Activated T-cell treated with anti-CD3 and anti-CD28 coated beads, Interleukin-2, amount 50 U/mL, for 24 hours (primary cell): ENCODE measurements around the gene LRRC8D.

Source experiments
- DNase-seq: peaks from one replicate; pipeline ENCODE4 v3.0.0-alpha.2; 2020
- H3K27ac Mint-ChIP-seq: 2 replicates; pipeline ENCODE4 v1.8.0; 2020; ENCODE audit warnings: mild to moderate bottlenecking, mixed read lengths
- H3K27me3 Mint-ChIP-seq: 2 replicates; pipeline ENCODE4 v1.8.0; 2020; ENCODE audit warnings: mixed read lengths
- H3K36me3 Mint-ChIP-seq: 2 replicates; pipeline ENCODE4 v1.8.0; 2020; ENCODE audit warnings: low read depth, mixed read lengths
- H3K4me1 Mint-ChIP-seq: 2 replicates; pipeline ENCODE4 v1.8.0; 2020; ENCODE audit warnings: low read depth, mixed read lengths
- H3K4me3 Mint-ChIP-seq: 2 replicates; pipeline ENCODE4 v1.8.0; 2020; ENCODE audit warnings: mild to moderate bottlenecking, moderate library complexity, mixed read lengths
- H3K9me3 Mint-ChIP-seq: 2 replicates; pipeline ENCODE4 v1.8.0; 2020; ENCODE audit warnings: mixed read lengths

Gene LRRC8D

DNA sequence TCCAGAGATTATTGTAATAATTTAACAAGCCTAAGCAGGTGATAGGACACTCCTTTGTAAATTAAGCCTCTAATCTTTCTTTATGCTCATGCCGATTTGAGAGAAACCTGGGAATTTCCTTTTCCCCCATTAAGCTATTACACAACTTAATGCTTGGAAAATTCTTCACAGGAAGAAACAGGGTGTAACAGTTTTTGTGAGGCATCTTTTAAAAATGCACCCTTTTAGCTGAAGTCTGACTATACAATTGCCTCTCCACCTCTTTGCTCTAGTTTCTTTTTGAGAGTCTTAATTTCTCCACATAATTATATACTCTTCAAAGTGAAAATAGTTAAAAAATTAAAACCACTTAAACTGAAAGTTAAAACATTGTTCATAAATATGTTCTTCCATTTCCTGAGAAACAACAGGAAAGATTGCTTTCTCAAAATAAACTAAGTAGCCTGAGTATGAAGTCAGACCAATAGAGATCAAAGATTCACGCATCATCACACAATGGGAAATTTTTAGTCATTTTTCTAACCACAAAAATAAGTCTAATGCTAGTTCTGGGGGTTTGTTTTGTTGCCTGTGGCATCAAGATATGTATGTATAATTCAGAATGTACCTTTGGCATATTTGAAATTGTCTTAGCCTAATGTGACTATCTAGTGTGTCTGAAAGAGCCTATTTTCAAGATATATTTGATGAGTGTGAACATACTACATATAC, 34.7 kb downstream of the LRRC8D start:
- no peak for DNase-seq
- H3K4me3 Mint-ChIP-seq, result no peak overlapping the region

DNA sequence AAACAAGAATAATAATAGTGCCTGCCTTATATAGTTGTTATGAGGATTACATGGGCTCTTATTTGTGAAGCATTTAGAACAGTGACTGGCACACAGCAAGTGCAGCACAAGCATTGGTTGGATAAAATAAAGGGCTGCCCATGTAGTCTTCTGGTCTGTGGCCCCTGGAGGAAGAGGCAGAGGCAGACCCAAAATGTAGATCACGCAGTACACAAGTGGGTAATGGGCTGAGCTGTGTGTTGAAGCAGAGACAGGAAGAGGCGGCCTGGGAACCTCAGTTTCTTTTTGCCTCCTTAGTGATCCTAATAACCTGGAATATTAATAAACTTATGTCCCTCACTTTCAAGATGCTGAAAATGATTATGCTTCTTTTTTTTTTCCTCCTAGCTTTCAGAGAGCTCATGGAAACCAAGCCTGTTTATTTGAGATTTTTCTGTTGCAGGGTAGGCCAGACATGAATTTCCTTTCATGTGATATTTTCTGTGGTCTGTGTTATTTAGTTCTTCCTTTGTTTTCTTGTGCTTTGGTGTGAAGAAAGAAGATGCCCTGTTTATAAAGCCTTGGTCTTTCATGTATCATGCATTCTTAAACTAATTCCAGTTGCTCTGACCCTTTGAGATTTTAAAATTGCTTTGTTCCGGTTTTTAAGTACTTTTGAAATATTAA, 42.5 kb downstream of the LRRC8D start:
- Mint-ChIP-seq H3K27ac (peak overlapping the region; percentile 86), H3K9me3 (no peaks in the 10 kb centered on the region), H3K27me3 (no peaks in the 10 kb centered on the region), H3K4me1 (peaks cover 72% of the 10 kb centered on the region), H3K36me3 (peaks cover 81% of the 10 kb centered on the region), H3K4me3 (no peak overlapping the region)
- no peak for DNase-seq

More for the DNA sequence above, 34.7 kb downstream of the LRRC8D start:
- peaks cover 45% of the 10 kb centered on the region for H3K36me3 Mint-ChIP-seq
- H3K27me3 Mint-ChIP-seq, result no peaks in the 10 kb centered on the region
- no peak overlapping the region for H3K27ac Mint-ChIP-seq
- H3K4me1 Mint-ChIP-seq, result peaks cover 21% of the 10 kb centered on the region
- no peaks in the 10 kb centered on the region for H3K9me3 Mint-ChIP-seq

GRCh38 chr1:89865498-89866382, 44.9 kb downstream of the LRRC8D start:
- no peak overlapping the region for H3K4me3 Mint-ChIP-seq
- DNase-seq, result no peak
- H3K9me3 Mint-ChIP-seq, result no peaks in the 10 kb centered on the region
- H3K36me3 Mint-ChIP-seq, result peaks cover 84% of the 10 kb centered on the region
- peak overlapping the region; percentile 34 for H3K27ac Mint-ChIP-seq
- no peaks in the 10 kb centered on the region for H3K27me3 Mint-ChIP-seq
- H3K4me1 Mint-ChIP-seq, result peaks cover 80% of the 10 kb centered on the region

DNA sequence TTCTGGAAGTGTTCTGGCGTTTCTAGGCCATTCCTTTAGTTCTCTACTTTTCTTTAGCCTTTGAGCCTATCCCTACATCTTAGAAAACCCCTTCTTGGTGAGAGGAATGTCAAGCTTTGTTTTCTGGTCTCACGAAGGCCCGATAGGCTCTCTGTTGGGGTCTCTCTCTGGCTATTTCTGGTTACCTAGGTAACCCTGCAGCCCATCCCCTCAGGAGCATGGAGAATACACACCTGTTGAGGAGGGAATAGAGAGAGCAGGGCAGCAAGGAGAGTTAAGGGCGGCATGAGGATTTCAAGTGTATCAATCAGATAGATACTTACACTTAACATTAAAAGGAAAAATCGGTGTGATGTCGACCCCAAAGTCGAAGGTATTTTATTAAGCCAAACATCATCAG, 45.7 kb downstream of the LRRC8D start:
- no peaks in the 10 kb centered on the region for H3K27me3 Mint-ChIP-seq
- peaks cover 77% of the 10 kb centered on the region for H3K4me1 Mint-ChIP-seq
- no peak for DNase-seq
- peaks cover 82% of the 10 kb centered on the region for H3K36me3 Mint-ChIP-seq
- no peaks in the 10 kb centered on the region for H3K9me3 Mint-ChIP-seq
- H3K27ac Mint-ChIP-seq, result no peak overlapping the region
- no peak overlapping the region for H3K4me3 Mint-ChIP-seq

GRCh38 chr1:89870998-89871397, 50.2 kb downstream of the LRRC8D start:
- H3K4me3 Mint-ChIP-seq, result no peak overlapping the region
- H3K27me3 Mint-ChIP-seq, result no peaks in the 10 kb centered on the region
- no peak overlapping the region for H3K27ac Mint-ChIP-seq
- no peaks in the 10 kb centered on the region for H3K9me3 Mint-ChIP-seq
- H3K36me3 Mint-ChIP-seq, result peaks cover 74% of the 10 kb centered on the region
- H3K4me1 Mint-ChIP-seq, result peaks cover 68% of the 10 kb centered on the region
- no peak for DNase-seq

GRCh38 chr1:89871768-89872473, 51.1 kb downstream of the LRRC8D start:
- no peak overlapping the region for H3K27ac Mint-ChIP-seq
- H3K9me3 Mint-ChIP-seq, result no peaks in the 10 kb centered on the region
- peaks cover 68% of the 10 kb centered on the region for H3K4me1 Mint-ChIP-seq
- H3K4me3 Mint-ChIP-seq, result no peak overlapping the region
- no peak for DNase-seq
- H3K27me3 Mint-ChIP-seq, result no peaks in the 10 kb centered on the region
- peaks cover 75% of the 10 kb centered on the region for H3K36me3 Mint-ChIP-seq

DNA sequence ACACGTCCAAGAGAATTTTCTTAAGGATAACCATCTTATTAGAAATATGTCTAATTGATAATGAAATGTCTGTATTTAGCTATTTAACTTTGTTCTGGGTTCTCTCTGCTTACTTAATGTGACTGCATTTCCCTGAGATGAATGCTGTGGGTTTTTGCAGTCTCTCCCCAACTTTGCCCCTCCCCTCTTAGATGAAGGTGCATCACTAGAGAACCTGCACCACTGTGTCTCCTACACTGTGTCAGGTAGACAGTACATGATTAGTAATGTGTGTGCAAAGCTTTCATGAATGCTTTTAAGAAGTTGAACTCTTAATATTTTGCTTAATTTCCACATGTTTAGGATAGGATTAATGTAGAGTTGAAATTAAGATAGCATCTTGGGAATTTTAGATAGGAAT, 51.7 kb downstream of the LRRC8D start:
- Mint-ChIP-seq H3K4me1 (peaks cover 64% of the 10 kb centered on the region), H3K27me3 (no peaks in the 10 kb centered on the region), H3K27ac (no peak overlapping the region)

GRCh38 chr1:89873288-89873687, 52.5 kb downstream of the LRRC8D start:
- Mint-ChIP-seq H3K27me3 (no peaks in the 10 kb centered on the region), H3K4me1 (peaks cover 71% of the 10 kb centered on the region), H3K27ac (no peak overlapping the region), H3K4me3 (no peak overlapping the region), H3K36me3 (peaks cover 69% of the 10 kb centered on the region), H3K9me3 (peaks cover under 1% of the 10 kb centered on the region)
- DNase-seq, result no peak

More for the DNA sequence above, 51.7 kb downstream of the LRRC8D start:
- DNase-seq, result no peak
- Mint-ChIP-seq H3K36me3 (peaks cover 69% of the 10 kb centered on the region), H3K9me3 (no peaks in the 10 kb centered on the region), H3K4me3 (no peak overlapping the region)

- H3K4me3 Mint-ChIP-seq, result no peak overlapping the region
- H3K36me3 Mint-ChIP-seq, result peaks cover 67% of the 10 kb centered on the region
- H3K9me3 Mint-ChIP-seq, result peaks cover 2% of the 10 kb centered on the region
- H3K4me1 Mint-ChIP-seq, result peaks cover 70% of the 10 kb centered on the region
- no peak for DNase-seq
- H3K27me3 Mint-ChIP-seq, result no peaks in the 10 kb centered on the region
- H3K27ac Mint-ChIP-seq, result peak overlapping the region; percentile 32
Measured at GRCh38 chr1:89873770-89874169, 52.9 kb downstream of the LRRC8D start.

DNA sequence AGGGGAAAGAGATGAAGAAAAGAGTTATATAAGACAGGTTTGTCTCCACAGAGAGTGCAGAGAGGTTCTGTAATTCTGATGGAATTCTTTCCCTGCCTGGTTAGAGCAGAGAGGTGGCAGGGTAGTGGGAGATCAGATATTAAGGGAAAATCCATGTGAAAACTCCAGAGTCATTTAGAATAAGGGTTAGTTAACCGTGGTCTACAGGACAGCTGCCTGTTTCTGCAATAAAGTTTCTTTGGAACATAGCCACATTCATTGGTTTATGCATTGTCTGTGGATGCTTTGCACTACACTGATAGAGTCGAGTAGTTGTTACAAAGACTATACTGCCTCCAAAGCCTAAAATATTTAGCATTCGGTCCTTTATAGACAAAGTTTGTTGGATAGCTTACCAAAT, 55.6 kb downstream of the LRRC8D start:
- no peak overlapping the region for H3K4me3 Mint-ChIP-seq
- H3K36me3 Mint-ChIP-seq, result peaks cover 67% of the 10 kb centered on the region
- peaks cover 69% of the 10 kb centered on the region for H3K4me1 Mint-ChIP-seq
- no peak for DNase-seq
- H3K9me3 Mint-ChIP-seq, result peaks cover 9% of the 10 kb centered on the region
- no peak overlapping the region for H3K27ac Mint-ChIP-seq
- no peaks in the 10 kb centered on the region for H3K27me3 Mint-ChIP-seq

DNA sequence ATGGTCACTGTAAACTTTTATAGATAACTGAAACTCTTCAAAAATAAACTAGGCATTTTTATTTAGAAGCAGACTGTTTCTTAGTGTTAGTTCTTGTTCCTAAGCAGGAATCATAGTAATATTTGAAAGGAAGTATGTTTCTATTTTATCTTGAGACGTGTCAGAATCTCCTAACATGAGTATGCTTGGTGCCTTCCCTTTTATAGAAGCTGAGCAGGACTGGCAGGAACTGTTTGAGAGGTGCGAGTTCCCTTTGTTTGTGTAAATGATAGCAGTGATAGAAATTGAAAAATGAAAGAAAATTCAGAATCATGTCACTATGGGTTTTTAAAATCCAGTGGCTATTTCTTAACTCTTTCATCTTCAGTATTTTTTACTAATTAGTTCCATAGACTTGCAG, 56.9 kb downstream of the LRRC8D start:
- H3K4me1 Mint-ChIP-seq, result peaks cover 67% of the 10 kb centered on the region
- H3K36me3 Mint-ChIP-seq, result peaks cover 70% of the 10 kb centered on the region
- no peak for DNase-seq
- H3K4me3 Mint-ChIP-seq, result no peak overlapping the region
- peaks cover 9% of the 10 kb centered on the region for H3K9me3 Mint-ChIP-seq
- H3K27me3 Mint-ChIP-seq, result no peaks in the 10 kb centered on the region
- no peak overlapping the region for H3K27ac Mint-ChIP-seq

DNA sequence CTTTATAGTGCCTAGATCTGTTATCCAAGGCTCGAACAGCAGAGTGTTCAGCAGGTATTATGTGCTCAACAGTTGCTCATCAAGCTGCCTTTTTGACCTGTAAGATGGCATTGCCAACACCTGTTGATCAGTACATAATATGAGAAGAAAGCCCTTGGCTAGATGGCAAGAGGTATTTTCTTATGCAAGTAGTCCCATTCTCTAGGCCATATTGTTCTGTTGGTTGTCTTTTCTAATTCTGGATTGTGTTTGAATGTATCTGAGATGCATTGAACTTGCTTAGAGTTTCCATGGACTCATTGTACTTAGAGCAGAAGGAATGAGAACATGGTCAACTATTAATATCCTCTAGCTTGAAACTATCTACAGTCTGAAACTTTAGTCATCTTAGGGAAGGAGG, 57.4 kb downstream of the LRRC8D start:
- Mint-ChIP-seq H3K4me3 (no peak overlapping the region), H3K27me3 (no peaks in the 10 kb centered on the region), H3K9me3 (peaks cover 9% of the 10 kb centered on the region), H3K4me1 (peaks cover 69% of the 10 kb centered on the region), H3K27ac (no peak overlapping the region), H3K36me3 (peaks cover 71% of the 10 kb centered on the region)
- no peak for DNase-seq

GRCh38 chr1:89880679-89881078, 59.8 kb downstream of the LRRC8D start:
- Mint-ChIP-seq H3K36me3 (peaks cover 80% of the 10 kb centered on the region), H3K4me3 (no peak overlapping the region), H3K4me1 (peaks cover 70% of the 10 kb centered on the region), H3K27ac (no peak overlapping the region), H3K27me3 (no peaks in the 10 kb centered on the region), H3K9me3 (peaks cover 9% of the 10 kb centered on the region)
- no peak for DNase-seq

GRCh38 chr1:89881415-89882058, 60.7 kb downstream of the LRRC8D start:
- no peak for DNase-seq

More at GRCh38 chr1:89881415-89882058, 60.7 kb downstream of the LRRC8D start:
- no peaks in the 10 kb centered on the region for H3K27me3 Mint-ChIP-seq
- peaks cover 9% of the 10 kb centered on the region for H3K9me3 Mint-ChIP-seq
- peaks cover 62% of the 10 kb centered on the region for H3K4me1 Mint-ChIP-seq
- peaks cover 78% of the 10 kb centered on the region for H3K36me3 Mint-ChIP-seq
- H3K27ac Mint-ChIP-seq, result peak overlapping the region; percentile 32
- no peak overlapping the region for H3K4me3 Mint-ChIP-seq
